H9 (cell line): ENCODE results near the gene WDR72. TPM values are rescaled to one million over a fixed set of nuclear protein-coding genes. Genes with fewer than 3 reads are reported as not detected.

Experiments
- DNase-seq: peaks from one replicate; pipeline ENCODE4 v3.0.0-alpha.2; 2017
- H2AFZ ChIP-seq: one replicate; pipeline ENCODE4 v1.6.1; 2013; ENCODE audit warnings: mild to moderate bottlenecking, low read length, control low read depth, moderate library complexity
- H2AK5ac ChIP-seq: 2 replicates; pipeline ENCODE4 v1.6.1; 2013; ENCODE audit warnings: low read length, control low read depth, mixed read lengths; ENCODE audit not compliant: insufficient read length
- H2BK120ac ChIP-seq: one replicate; pipeline ENCODE4 v1.6.1; 2013; ENCODE audit warnings: low read depth, mild to moderate bottlenecking, low read length, control low read depth, inconsistent platforms; ENCODE audit not compliant: poor library complexity, severe bottlenecking
- H2BK12ac ChIP-seq: 2 replicates; pipeline ENCODE4 v1.6.1; 2013; ENCODE audit warnings: low read length, control low read depth, mixed read lengths, low read depth; ENCODE audit not compliant: insufficient read length
- H2BK15ac ChIP-seq: 2 replicates; pipeline ENCODE4 v1.6.1; 2013; ENCODE audit warnings: low read depth, low read length, control low read depth
- H2BK20ac ChIP-seq: one replicate; pipeline ENCODE4 v1.6.1; 2013; ENCODE audit warnings: low read depth, mild to moderate bottlenecking, low read length, control low read depth, inconsistent platforms; ENCODE audit not compliant: poor library complexity, severe bottlenecking
- H2BK5ac ChIP-seq: 2 replicates; pipeline ENCODE4 v1.6.1; 2013; ENCODE audit warnings: low read length, control low read depth, mixed read lengths; ENCODE audit not compliant: insufficient read length
- H3K14ac ChIP-seq: 2 replicates; pipeline ENCODE4 v1.6.1; 2013; ENCODE audit warnings: low read length, control low read depth; ENCODE audit not compliant: insufficient read depth
- H3K18ac ChIP-seq: 2 replicates; pipeline ENCODE4 v1.6.1; 2013; ENCODE audit warnings: low read depth, mild to moderate bottlenecking, mixed read lengths, low read length, control low read depth; ENCODE audit not compliant: insufficient read length
- H3K23ac ChIP-seq: 2 replicates; pipeline ENCODE4 v1.6.1; 2013; ENCODE audit warnings: low read length, control low read depth, mixed read lengths, low read depth; ENCODE audit not compliant: insufficient read length
- H3K23me2 ChIP-seq: 2 replicates; pipeline ENCODE4 v1.6.1; 2013; ENCODE audit warnings: low read depth, mild to moderate bottlenecking, mixed read lengths, low read length, control low read depth; ENCODE audit not compliant: insufficient read length, poor library complexity, severe bottlenecking
- H3K27ac ChIP-seq: 2 replicates; pipeline ENCODE4 v1.5.1; 2013; ENCODE audit warnings: low read length, control low read depth, mixed read lengths, low read depth; ENCODE audit not compliant: insufficient read length
- H3K27me3 ChIP-seq: 2 replicates; pipeline ENCODE4 v1.6.1; 2013; ENCODE audit warnings: low read length, control low read depth, inconsistent platforms; ENCODE audit not compliant: insufficient read depth
- H3K4ac ChIP-seq: 2 replicates; pipeline ENCODE4 v1.6.1; 2013; ENCODE audit warnings: low read depth, mild to moderate bottlenecking, control low read depth, inconsistent platforms, low read length, moderate library complexity
- H3K4me1 ChIP-seq: 2 replicates; pipeline ENCODE4 v1.6.1; 2013; ENCODE audit warnings: low read length, control low read depth, inconsistent platforms; ENCODE audit not compliant: insufficient read depth
- H3K4me2 ChIP-seq: 2 replicates; pipeline ENCODE4 v1.6.1; 2013; ENCODE audit warnings: low read length, control low read depth, mixed read lengths; ENCODE audit not compliant: insufficient read length, insufficient read depth
- H3K56ac ChIP-seq: 2 replicates; pipeline ENCODE4 v1.6.1; 2013; ENCODE audit warnings: low read depth, mild to moderate bottlenecking, mixed read lengths, low read length, control low read depth; ENCODE audit not compliant: insufficient read length
- H3K79me1 ChIP-seq: 2 replicates; pipeline ENCODE4 v1.6.1; 2013; ENCODE audit warnings: low read depth, mild to moderate bottlenecking, moderate library complexity, low read length, control low read depth, inconsistent platforms; ENCODE audit not compliant: insufficient read depth, poor library complexity, severe bottlenecking
- H3K79me2 ChIP-seq: 2 replicates; pipeline ENCODE4 v1.6.1; 2013; ENCODE audit warnings: low read length, control low read depth, inconsistent platforms; ENCODE audit not compliant: insufficient read depth
- H3K9ac ChIP-seq: 2 replicates; pipeline ENCODE4 v1.6.1; 2013; ENCODE audit warnings: low read length, control low read depth, mixed read lengths; ENCODE audit not compliant: insufficient read length; ENCODE audit errors: extremely low read depth
- H3K9me3 ChIP-seq: one replicate; pipeline ENCODE4 v1.6.1; 2013; ENCODE audit warnings: low read depth, low read length, inconsistent platforms; ENCODE audit not compliant: control insufficient read depth
- H3T11ph ChIP-seq: one replicate; pipeline ENCODE4 v1.6.1; 2013; ENCODE audit warnings: mild to moderate bottlenecking, low read length, control low read depth, inconsistent platforms
- H4K20me1 ChIP-seq: one replicate; pipeline ENCODE4 v1.6.1; 2013; ENCODE audit not compliant: control insufficient read depth, insufficient read length, insufficient read depth
- H4K5ac ChIP-seq: 2 replicates; pipeline ENCODE4 v1.6.1; 2013; ENCODE audit warnings: low read depth, mild to moderate bottlenecking, mixed read lengths, low read length, control low read depth; ENCODE audit not compliant: insufficient read length
- H4K8ac ChIP-seq: replicated peaks from 2 replicates; pipeline ENCODE4 v1.6.1; 2013; ENCODE audit warnings: low read length, control low read depth, mixed read lengths, low read depth; ENCODE audit not compliant: insufficient read length
- H4K91ac ChIP-seq: 2 replicates; pipeline ENCODE4 v1.6.1; 2013; ENCODE audit warnings: low read depth, mild to moderate bottlenecking, moderate library complexity, mixed read lengths, low read length, control low read depth; ENCODE audit not compliant: insufficient read length
- H3K27ac Mint-ChIP-seq, 3 experiments: 2 replicates in 2 of 3; 3 replicates in 1 of 3; pipeline ENCODE4 v1.8.0; 2020 to 2021; ENCODE audit warnings: mixed read lengths in 3 of 3, mild to moderate bottlenecking in 1 of 3, moderate library complexity in 1 of 3
- H3K27me3 Mint-ChIP-seq: 2 replicates; pipeline ENCODE4 v1.8.0; 2021; ENCODE audit warnings: low read depth, mild to moderate bottlenecking, moderate library complexity, mixed read lengths
- H3K36me3 Mint-ChIP-seq, 3 experiments: 2 replicates in 2 of 3; 3 replicates in 1 of 3; pipeline ENCODE4 v1.8.0; 2020 to 2021; ENCODE audit warnings: low read depth in 3 of 3, mixed read lengths in 3 of 3; ENCODE audit not compliant: insufficient read depth in 1 of 3
- H3K4me1 Mint-ChIP-seq, 2 experiments: 2 replicates each; pipeline ENCODE4 v1.8.0; 2020; ENCODE audit warnings: mixed read lengths in 2 of 2
- H3K4me3 Mint-ChIP-seq, 2 experiments: 2 replicates in 1 of 2; 3 replicates in 1 of 2; pipeline ENCODE4 v1.8.0; 2020 to 2021; ENCODE audit warnings: mild to moderate bottlenecking in 2 of 2, mixed read lengths in 2 of 2, moderate library complexity in 1 of 2
- H3K9me3 Mint-ChIP-seq, 2 experiments: 2 replicates in 1 of 2; 3 replicates in 1 of 2; pipeline ENCODE4 v1.8.0; 2020; ENCODE audit warnings: mild to moderate bottlenecking in 2 of 2, mixed read lengths in 2 of 2, moderate library complexity in 1 of 2
- WGBS: extraction: QIAGEN DNeasy Blood & Tissue Kit; methylation state at CpG from one replicate; pipeline ENCODE4 v1.1.7; 2013; ENCODE audit warnings: missing lambda C conversion rate, low lambda C conversion rate, mixed read lengths; ENCODE audit not compliant: insufficient read length; ENCODE audit errors: extremely low coverage; 5-methylcytosine and 5-hydroxymethylcytosine counted together
- total RNA-seq: library from RNA; stranded (reverse); gene quantifications from 2 replicates; pipeline ENCODE4 v1.2.1, GENCODE V29; 2021
- TF ChIP-seq, protein P1 (sequence below): fragments of 200-600 bp; sonication (generic); conservative IDR thresholded peaks from 3 replicates; pipeline ENCODE4 v1.8.0; 2021; ENCODE audit warnings: antibody characterized with exemption, mild to moderate bottlenecking

The WDR72 gene
- total RNA-seq, 1 experiment from 2014 or later, result 2.9 TPM

GRCh38 chr15:53564647-53565046 is 194.8 kb downstream of the WDR72 start:
- H3K36me3 Mint-ChIP-seq, result no peaks in the 10 kb centered on the region
- DNase-seq, result no peak
- Histone ChIP-seq H3K9me3 (no peaks in the 10 kb centered on the region), H3K9ac (no peak overlapping the region), H3K18ac (no peak overlapping the region), H3K4me2 (no peak overlapping the region), H3K79me2 (no peaks in the 10 kb centered on the region), H3K27ac (no peak overlapping the region), H3K23ac (no peak overlapping the region), H2AK5ac (no peak overlapping the region), H3T11ph (no peak overlapping the region), H4K20me1 (no peaks in the 10 kb centered on the region), H3K14ac (no peak overlapping the region), H4K91ac (no peak overlapping the region), H2BK15ac (no peak overlapping the region), H3K4me1 (no peaks in the 10 kb centered on the region), H3K27me3 (no peaks in the 10 kb centered on the region), H4K5ac (no peak overlapping the region), H2AFZ (no peak overlapping the region), H3K4ac (no peak overlapping the region), H2BK20ac (no peak overlapping the region), H2BK5ac (no peak overlapping the region), H2BK120ac (no peak overlapping the region), H4K8ac (no peak overlapping the region), H2BK12ac (no peak overlapping the region), H3K23me2 (no peaks in the 10 kb centered on the region), H3K79me1 (no peaks in the 10 kb centered on the region), H3K56ac (no peak overlapping the region)
- no peak overlapping the region for H3K4me3 Mint-ChIP-seq
- TF ChIP-seq, protein P1, sequence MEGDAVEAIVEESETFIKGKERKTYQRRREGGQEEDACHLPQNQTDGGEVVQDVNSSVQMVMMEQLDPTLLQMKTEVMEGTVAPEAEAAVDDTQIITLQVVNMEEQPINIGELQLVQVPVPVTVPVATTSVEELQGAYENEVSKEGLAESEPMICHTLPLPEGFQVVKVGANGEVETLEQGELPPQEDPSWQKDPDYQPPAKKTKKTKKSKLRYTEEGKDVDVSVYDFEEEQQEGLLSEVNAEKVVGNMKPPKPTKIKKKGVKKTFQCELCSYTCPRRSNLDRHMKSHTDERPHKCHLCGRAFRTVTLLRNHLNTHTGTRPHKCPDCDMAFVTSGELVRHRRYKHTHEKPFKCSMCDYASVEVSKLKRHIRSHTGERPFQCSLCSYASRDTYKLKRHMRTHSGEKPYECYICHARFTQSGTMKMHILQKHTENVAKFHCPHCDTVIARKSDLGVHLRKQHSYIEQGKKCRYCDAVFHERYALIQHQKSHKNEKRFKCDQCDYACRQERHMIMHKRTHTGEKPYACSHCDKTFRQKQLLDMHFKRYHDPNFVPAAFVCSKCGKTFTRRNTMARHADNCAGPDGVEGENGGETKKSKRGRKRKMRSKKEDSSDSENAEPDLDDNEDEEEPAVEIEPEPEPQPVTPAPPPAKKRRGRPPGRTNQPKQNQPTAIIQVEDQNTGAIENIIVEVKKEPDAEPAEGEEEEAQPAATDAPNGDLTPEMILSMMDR, result no peak
- peaks cover 14% of the 10 kb centered on the region in 2 experiments for H3K4me1 Mint-ChIP-seq
- no CpG with 5 or more reads among the region's 2 CpGs for WGBS
- no peaks in the 10 kb centered on the region for H3K9me3 Mint-ChIP-seq
- H3K27me3 Mint-ChIP-seq, result no peaks in the 10 kb centered on the region; the same call in none of the 2 replicates
- H3K27ac Mint-ChIP-seq, result no peak overlapping the region; a peak in 1 of 7 replicates
